ENCODE data around the gene IL17RC. TPM values are rescaled to one million over a fixed set of nuclear protein-coding genes. Genes with fewer than 3 reads are reported as not detected.

IL17RC gene
- total and polyA plus RNA-seq, 2 of the 8 experiments (the other 6 are each of a cell fraction or from before 2014, with no cell fraction given): 11.8 to 13.0 TPM

DNA sequence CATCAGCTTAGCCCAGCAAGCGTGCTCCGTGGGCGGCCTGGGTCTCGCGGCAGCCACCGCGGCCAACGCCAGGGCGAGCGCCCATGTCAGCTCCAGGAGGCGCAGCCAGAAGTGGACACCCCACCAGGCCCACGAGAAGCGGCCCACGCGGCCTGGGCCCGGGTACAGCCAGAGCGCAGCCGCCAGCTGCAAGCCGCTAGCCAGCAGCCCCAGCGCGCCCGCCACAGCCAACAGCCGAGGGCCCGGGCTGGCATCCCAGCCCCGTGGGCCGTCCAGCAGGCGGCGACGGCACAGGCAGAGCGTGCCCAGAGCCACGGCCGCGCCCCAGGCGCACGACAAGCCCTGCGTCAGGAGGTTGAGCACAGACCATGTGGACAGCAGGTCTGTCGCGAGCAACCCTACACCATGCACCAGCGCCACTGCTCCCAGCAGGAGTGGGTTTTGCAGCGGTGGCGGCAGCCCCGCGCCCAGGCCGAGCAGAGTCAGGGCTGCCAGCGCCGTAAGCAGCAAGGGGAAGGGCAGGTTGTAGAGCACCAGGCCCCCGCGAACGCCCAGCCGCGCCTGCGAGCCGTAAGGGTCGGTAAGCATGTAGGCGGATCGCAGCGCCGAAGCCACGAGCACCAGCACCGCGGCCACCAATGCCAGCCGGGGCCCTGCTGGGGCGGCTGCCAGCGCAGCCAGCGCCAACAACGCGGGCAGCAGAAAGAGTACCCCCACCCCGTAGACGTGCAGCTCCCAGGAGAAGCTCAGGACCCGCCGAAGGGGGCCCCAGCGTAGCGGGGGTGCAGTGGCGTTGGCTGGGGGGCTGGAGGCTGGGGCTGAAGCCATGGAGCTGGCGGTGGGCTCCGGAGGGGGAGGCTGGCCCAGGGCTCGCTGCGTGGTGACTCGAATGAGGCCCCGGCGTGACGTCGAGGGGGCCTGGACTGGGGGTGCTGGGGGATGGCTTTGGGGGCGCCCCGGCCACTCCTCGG, 30.4 kb downstream of the IL17RC start (continued):
- peak; percentile 31; the same call in 1 of the 2 replicates for TF ChIP-seq POLR2AphosphoS5 (IDR thresholded peaks at IDR 0.05; ENCODE audit: low read depth, low read length)
- no peak for TF ChIP-seq POU5F1 (IDR thresholded peaks at IDR 0.05; ENCODE audit: low read depth, low read length)
- TF ChIP-seq, protein P1, sequence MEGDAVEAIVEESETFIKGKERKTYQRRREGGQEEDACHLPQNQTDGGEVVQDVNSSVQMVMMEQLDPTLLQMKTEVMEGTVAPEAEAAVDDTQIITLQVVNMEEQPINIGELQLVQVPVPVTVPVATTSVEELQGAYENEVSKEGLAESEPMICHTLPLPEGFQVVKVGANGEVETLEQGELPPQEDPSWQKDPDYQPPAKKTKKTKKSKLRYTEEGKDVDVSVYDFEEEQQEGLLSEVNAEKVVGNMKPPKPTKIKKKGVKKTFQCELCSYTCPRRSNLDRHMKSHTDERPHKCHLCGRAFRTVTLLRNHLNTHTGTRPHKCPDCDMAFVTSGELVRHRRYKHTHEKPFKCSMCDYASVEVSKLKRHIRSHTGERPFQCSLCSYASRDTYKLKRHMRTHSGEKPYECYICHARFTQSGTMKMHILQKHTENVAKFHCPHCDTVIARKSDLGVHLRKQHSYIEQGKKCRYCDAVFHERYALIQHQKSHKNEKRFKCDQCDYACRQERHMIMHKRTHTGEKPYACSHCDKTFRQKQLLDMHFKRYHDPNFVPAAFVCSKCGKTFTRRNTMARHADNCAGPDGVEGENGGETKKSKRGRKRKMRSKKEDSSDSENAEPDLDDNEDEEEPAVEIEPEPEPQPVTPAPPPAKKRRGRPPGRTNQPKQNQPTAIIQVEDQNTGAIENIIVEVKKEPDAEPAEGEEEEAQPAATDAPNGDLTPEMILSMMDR (IDR thresholded peaks at IDR 0.05; ENCODE audit: control extremely low read depth in 1 of 3, insufficient read depth in 1 of 3, low read depth in 1 of 3, low read length in 3 of 3): peak in 2 of 3 experiments; percentile 66 to 75; a peak in 3 of 4 replicates
- TF ChIP-seq, protein P2, sequence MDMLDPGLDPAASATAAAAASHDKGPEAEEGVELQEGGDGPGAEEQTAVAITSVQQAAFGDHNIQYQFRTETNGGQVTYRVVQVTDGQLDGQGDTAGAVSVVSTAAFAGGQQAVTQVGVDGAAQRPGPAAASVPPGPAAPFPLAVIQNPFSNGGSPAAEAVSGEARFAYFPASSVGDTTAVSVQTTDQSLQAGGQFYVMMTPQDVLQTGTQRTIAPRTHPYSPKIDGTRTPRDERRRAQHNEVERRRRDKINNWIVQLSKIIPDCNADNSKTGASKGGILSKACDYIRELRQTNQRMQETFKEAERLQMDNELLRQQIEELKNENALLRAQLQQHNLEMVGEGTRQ (IDR thresholded peaks at IDR 0.05; ENCODE audit: low read length): 0 out of 2 replicates have a peak, but pooled peaks have one; percentile 12
- peak; percentile 72 for TF ChIP-seq BACH1 (IDR thresholded peaks at IDR 0.05; ENCODE audit: low read length)
- TF ChIP-seq KDM5A (IDR thresholded peaks at IDR 0.05; ENCODE audit: low read length): no peak
- TF ChIP-seq SRF (IDR thresholded peaks at IDR 0.05; ENCODE audit: low read depth, low read length): no peak
- peak; percentile 69 for TF ChIP-seq E2F6 (IDR thresholded peaks at IDR 0.05)
- peak; percentile 17 to 67; a peak in 2 of 4 replicates for TF ChIP-seq HDAC2 (IDR thresholded peaks at IDR 0.05; ENCODE audit: borderline replicate concordance in 1 of 2, low read depth in 2 of 2, low read length in 2 of 2)
- peak in 1 of 2 experiments; percentile 68; a peak in 1 of 4 replicates for TF ChIP-seq SIN3A (conservative IDR thresholded peaks at IDR 0.05 in 1 of 2, IDR thresholded peaks at IDR 0.05 in 1 of 2; ENCODE audit: low read depth in 1 of 2, low read length in 2 of 2)
- peak; percentile 79 for TF ChIP-seq CREB1 (IDR thresholded peaks at IDR 0.05)
- TF ChIP-seq TBP (IDR thresholded peaks at IDR 0.05; ENCODE audit: low read depth, low read length): peak; percentile 44; the same call in 1 of the 2 replicates
- TF ChIP-seq RFX5 (IDR thresholded peaks at IDR 0.05; ENCODE audit: borderline replicate concordance, low read depth, low read length): no peak
